GM12865 (cell line): ENCODE measurements around the gene CFTR.

Experiments used
- DNase-seq: peaks from one replicate; pipeline ENCODE4 v3.0.0; 2010; ENCODE audit warnings: low read depth
- H3K4me3 ChIP-seq: 2 replicates; pipeline ENCODE4 v1.5.1; 2011; ENCODE audit warnings: mild to moderate bottlenecking, low read depth, low read length, control low read depth
- TF ChIP-seq, protein P1 (sequence below): IDR thresholded peaks from 2 replicates; pipeline ENCODE4 v1.5.1; 2011; ENCODE audit warnings: low read length, control low read depth, low read depth, inconsistent platforms; ENCODE audit not compliant: insufficient read depth; ENCODE audit errors: missing control alignments

The CFTR gene

DNA sequence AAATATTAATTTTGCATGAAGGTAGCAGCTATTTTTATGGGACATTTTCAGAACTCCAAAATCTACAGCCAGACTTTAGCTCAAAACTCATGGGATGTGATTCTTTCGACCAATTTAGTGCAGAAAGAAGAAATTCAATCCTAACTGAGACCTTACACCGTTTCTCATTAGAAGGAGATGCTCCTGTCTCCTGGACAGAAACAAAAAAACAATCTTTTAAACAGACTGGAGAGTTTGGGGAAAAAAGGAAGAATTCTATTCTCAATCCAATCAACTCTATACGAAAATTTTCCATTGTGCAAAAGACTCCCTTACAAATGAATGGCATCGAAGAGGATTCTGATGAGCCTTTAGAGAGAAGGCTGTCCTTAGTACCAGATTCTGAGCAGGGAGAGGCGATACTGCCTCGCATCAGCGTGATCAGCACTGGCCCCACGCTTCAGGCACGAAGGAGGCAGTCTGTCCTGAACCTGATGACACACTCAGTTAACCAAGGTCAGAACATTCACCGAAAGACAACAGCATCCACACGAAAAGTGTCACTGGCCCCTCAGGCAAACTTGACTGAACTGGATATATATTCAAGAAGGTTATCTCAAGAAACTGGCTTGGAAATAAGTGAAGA, 112.3 kb downstream of the CFTR start:
- no peak for DNase-seq
- H3K4me3 ChIP-seq, result no peak overlapping the region
- TF ChIP-seq, protein P1, sequence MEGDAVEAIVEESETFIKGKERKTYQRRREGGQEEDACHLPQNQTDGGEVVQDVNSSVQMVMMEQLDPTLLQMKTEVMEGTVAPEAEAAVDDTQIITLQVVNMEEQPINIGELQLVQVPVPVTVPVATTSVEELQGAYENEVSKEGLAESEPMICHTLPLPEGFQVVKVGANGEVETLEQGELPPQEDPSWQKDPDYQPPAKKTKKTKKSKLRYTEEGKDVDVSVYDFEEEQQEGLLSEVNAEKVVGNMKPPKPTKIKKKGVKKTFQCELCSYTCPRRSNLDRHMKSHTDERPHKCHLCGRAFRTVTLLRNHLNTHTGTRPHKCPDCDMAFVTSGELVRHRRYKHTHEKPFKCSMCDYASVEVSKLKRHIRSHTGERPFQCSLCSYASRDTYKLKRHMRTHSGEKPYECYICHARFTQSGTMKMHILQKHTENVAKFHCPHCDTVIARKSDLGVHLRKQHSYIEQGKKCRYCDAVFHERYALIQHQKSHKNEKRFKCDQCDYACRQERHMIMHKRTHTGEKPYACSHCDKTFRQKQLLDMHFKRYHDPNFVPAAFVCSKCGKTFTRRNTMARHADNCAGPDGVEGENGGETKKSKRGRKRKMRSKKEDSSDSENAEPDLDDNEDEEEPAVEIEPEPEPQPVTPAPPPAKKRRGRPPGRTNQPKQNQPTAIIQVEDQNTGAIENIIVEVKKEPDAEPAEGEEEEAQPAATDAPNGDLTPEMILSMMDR, result no peak

DNA sequence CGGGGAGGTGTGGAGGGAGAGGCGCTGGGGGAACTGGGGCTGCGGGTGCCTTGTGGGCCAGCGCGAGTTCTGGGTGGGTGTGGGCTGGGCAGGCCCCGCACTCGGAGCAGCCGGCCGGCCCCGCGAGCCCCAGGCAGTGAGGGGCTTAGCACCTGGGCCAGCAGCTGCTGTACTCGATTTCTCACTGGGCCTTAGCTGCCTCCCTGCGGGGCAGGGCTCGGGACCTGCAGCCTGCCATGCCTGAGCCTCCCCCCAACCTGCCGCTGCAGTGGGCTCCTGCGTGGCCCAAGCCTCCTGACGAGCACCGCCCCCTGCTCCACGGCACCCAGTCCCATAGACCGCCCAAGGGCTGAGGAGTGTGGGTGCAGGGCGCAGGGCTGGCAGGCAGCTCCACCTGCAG, 116.3 kb downstream of the CFTR start:
- TF ChIP-seq, protein P1, result no peak
- DNase-seq, result no peak

DNA sequence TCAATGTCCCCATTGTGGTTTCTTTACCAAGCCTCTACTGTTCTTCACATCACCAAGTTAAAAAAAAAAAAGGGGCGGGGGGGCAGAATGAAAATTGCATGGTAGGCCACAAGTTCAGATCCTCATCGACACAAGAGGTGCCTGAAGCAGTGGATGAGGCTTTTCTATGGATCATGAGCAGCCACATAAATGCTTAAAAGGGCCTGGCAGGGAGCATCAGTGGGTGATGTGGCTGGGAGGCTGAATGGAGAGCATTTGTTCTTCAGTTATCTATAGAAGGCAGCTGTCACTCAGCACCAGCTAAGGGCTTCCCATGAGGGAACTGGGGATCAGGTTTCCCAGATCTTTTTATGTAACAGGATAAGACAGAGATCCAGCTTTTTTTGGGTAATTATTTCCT, 117.9 kb downstream of the CFTR start:
- DNase-seq, result no peak
- TF ChIP-seq, protein P1, result no peak

More for the DNA sequence above, 116.3 kb downstream of the CFTR start:
- no peak overlapping the region for H3K4me3 ChIP-seq

DNA sequence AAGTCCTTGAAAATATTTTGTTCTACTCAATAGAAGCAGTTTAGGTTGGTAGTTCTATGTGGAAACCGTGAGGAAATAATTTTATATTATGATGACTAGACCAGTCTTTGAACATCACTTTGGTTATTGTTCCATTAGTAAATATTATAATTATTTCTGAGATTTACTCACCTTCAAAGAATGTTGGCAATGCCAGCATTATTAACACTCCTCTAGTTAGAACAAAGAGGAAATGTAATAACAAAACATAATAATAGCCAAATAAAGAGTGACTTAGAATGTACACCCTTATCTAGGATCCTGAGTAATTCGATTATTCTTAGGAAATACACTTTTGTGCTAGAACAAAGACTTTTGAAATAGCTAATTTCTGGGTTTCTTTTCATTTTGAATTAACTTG, 121.1 kb downstream of the CFTR start:
- H3K4me3 ChIP-seq, result no peak overlapping the region
- no peak for DNase-seq
- TF ChIP-seq, protein P1, result no peak

More for the DNA sequence above, 117.9 kb downstream of the CFTR start:
- H3K4me3 ChIP-seq, result no peak overlapping the region

DNA sequence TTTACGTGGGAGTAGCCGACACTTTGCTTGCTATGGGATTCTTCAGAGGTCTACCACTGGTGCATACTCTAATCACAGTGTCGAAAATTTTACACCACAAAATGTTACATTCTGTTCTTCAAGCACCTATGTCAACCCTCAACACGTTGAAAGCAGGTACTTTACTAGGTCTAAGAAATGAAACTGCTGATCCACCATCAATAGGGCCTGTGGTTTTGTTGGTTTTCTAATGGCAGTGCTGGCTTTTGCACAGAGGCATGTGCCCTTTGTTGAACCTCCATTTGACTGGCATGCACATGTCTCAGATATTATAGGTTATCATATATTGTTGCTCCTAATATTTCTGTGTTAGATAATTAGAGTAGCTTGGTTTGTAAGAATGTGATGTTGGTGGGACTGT, 123.8 kb downstream of the CFTR start:
- no peak for DNase-seq
- TF ChIP-seq, protein P1, result no peak

DNA sequence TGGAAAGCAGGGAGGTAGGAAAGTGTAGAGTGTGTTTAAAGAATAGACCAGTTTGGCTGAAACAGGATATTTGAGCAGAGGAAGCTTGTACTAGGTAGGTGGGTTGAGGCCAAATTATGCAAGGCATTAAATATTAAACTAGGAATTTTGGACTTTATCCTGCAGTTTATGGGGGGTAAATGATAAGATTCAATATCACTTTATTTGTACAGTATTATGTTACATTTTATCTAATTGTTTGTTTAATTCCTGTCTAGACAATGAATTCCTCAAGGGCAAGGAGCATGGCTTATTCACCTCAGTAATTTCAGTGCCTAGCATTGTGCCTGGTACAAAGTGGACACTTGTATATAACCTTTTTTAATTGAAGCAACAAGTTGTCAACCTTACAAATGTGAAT, 125.9 kb downstream of the CFTR start:
- no peak overlapping the region for H3K4me3 ChIP-seq

More for the DNA sequence above, 123.8 kb downstream of the CFTR start:
- H3K4me3 ChIP-seq, result no peak overlapping the region

More for the DNA sequence above, 125.9 kb downstream of the CFTR start:
- TF ChIP-seq, protein P1, result no peak
- no peak for DNase-seq
